ENCODE measurements around the gene ARHGEF2. TPM values are rescaled to one million over a fixed set of nuclear protein-coding genes. Genes with fewer than 3 reads are reported as not detected.

Gene ARHGEF2
- total RNA-seq, 1 experiment from 2014 or later, result 90.1 TPM

DNA sequence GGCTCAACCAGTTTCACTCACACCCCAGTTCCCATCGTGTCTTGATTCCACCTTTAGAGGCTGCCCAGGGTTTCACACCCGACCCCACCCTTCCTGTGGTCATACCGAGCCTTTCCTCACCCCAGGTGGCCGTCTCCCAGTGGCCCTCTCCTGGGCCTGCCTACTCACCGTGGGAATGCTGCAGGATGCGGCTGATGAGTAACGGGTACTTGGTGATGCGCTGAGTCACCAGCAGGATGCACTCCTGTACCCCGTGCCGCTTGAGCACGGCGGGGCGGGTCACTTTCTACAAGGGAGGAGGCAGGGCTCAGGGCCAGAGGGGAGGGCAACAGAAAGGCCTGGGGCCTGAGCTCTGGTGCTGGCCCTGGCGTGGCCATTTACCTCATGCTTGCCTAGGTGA lies 16.4 kb downstream of the ARHGEF2 start (continued):
- TF ChIP-seq POLR2A (IDR thresholded peaks at IDR 0.05; ENCODE audit: borderline replicate concordance, extremely low read depth, insufficient read depth, insufficient read length) (no peak), RAD21 (IDR thresholded peaks at IDR 0.05; ENCODE audit: low read depth) (peak; percentile 65), SIN3A (IDR thresholded peaks at IDR 0.05; ENCODE audit: low read depth) (peak; percentile 97)

DNA sequence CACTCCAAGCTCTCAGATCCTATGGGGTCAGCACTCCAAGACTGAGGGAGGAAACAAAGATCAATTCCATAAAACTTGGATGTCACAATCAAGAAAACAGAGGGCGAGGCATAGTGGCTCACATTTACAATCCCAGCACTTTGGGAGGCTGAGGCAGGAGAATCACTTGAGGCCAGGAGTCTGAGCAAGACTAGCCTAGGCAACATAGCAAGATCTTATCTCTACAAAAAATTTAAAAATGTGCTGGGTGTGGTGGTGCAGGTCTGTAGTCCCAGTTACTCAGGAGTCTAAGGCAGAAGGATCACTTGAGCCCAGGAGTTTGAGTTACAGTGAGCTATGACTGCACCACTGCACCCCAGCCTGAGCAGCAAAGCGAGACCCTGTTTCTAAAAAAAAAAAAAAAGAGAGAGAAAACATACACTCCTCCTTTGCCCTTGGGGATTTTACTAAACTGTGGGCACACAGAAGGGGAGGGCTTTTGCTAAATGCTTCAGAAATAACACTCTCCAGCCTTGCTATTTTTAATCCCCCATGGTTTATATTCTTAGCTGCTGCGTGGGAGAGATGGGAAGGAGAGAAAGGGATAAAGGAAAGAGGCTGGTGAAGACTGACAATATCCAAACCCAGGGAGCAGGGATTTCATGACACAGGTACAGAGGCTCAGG lies 18.1 kb downstream of the ARHGEF2 start:
- H3K36me3 ChIP-seq (ENCODE audit: control insufficient read depth in 1 of 2, insufficient read depth in 2 of 2, low read length in 2 of 2), result peaks cover 21 to 32% of the 10 kb centered on the region in 2 experiments; a peak in 2 of 4 replicates

More for the DNA sequence above, 18.1 kb downstream of the ARHGEF2 start:
- Histone ChIP-seq H3K9ac (ENCODE audit: low read length) (peak overlapping the region; percentile 64), H2AFZ (ENCODE audit: low read depth, low read length, poor library complexity, severe bottlenecking) (no peak overlapping the region), H3K9me2 (ENCODE audit: insufficient read depth) (no peaks in the 10 kb centered on the region), H3K4me2 (ENCODE audit: low read length) (peak overlapping the region; percentile 3; the same call in 1 of the 2 replicates), H3K9me3 (ENCODE audit: control insufficient read depth in 1 of 2, insufficient read depth in 1 of 2, low read depth in 1 of 2, low read length in 2 of 2) (no peaks in the 10 kb centered on the region), H3K4me3 (replicated peaks in 1 of 2; ENCODE audit: low read depth in 1 of 2, low read length in 2 of 2) (no peak overlapping the region), H4K20me1 (ENCODE audit: insufficient read depth) (no peaks in the 10 kb centered on the region), H3K27ac (ENCODE audit: low read depth, low read length) (no peak overlapping the region), H3K27me3 (ENCODE audit: insufficient read depth, low read length) (no peaks in the 10 kb centered on the region), H3K4me1 (ENCODE audit: control insufficient read depth in 1 of 2, insufficient read depth in 2 of 2, low read length in 2 of 2) (peaks cover 24 to 40% of the 10 kb centered on the region in 2 experiments), H3K79me2 (ENCODE audit: insufficient read depth, low read length) (peaks cover 7% of the 10 kb centered on the region; the same call in 1 of the 2 replicates)
- intact Hi-C loops (cut with micrococcal nuclease), result no loop called here
- ChIA-PET CTCF (no interaction called here), POLR2A (interaction anchor here (3.0 kb wide), 1 partner anchor 17 kb away, joined by 28 read pairs; the partner anchor contains the start of gene ARHGEF2), RAD21 (ENCODE audit: low non-redundant PET in 1 of 2, low total read pairs in 2 of 2, uncharacterized antibody in 2 of 2, unreplicated experiment in 2 of 2) (no interaction called here)
- no TSS peak for BruUV-seq (replicated peaks)
- TF ChIP-seq, protein P1, sequence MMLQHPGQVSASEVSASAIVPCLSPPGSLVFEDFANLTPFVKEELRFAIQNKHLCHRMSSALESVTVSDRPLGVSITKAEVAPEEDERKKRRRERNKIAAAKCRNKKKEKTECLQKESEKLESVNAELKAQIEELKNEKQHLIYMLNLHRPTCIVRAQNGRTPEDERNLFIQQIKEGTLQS (IDR thresholded peaks at IDR 0.05), result no peak
- no peak for TF ChIP-seq CBX3 (IDR thresholded peaks at IDR 0.05; ENCODE audit: low read depth)
- TF ChIP-seq ZNF274 (IDR thresholded peaks at IDR 0.05; ENCODE audit: low read depth, low read length), result no peak
- TF ChIP-seq JUND (IDR thresholded peaks at IDR 0.05), result no peak
- TF ChIP-seq EGR1 (IDR thresholded peaks at IDR 0.05; ENCODE audit: low read depth), result no peak
- TF ChIP-seq ZFX (IDR thresholded peaks at IDR 0.05), result no peak
- TF ChIP-seq, protein P2, sequence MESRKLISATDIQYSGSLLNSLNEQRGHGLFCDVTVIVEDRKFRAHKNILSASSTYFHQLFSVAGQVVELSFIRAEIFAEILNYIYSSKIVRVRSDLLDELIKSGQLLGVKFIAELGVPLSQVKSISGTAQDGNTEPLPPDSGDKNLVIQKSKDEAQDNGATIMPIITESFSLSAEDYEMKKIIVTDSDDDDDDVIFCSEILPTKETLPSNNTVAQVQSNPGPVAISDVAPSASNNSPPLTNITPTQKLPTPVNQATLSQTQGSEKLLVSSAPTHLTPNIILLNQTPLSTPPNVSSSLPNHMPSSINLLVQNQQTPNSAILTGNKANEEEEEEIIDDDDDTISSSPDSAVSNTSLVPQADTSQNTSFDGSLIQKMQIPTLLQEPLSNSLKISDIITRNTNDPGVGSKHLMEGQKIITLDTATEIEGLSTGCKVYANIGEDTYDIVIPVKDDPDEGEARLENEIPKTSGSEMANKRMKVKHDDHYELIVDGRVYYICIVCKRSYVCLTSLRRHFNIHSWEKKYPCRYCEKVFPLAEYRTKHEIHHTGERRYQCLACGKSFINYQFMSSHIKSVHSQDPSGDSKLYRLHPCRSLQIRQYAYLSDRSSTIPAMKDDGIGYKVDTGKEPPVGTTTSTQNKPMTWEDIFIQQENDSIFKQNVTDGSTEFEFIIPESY (IDR thresholded peaks at IDR 0.05; ENCODE audit: extremely low read depth, insufficient replicate concordance, low read length), result no peak
- TF ChIP-seq POLR2A (IDR thresholded peaks at IDR 0.05; ENCODE audit: borderline replicate concordance, extremely low read depth, insufficient read depth, insufficient read length), result no peak
- TF ChIP-seq RAD21 (IDR thresholded peaks at IDR 0.05; ENCODE audit: low read depth), result no peak
- no peak for TF ChIP-seq ELF1 (IDR thresholded peaks at IDR 0.05; ENCODE audit: borderline replicate concordance, low read depth)
- TF ChIP-seq TCF7L2 (IDR thresholded peaks at IDR 0.05; ENCODE audit: borderline replicate concordance, extremely low read depth, insufficient read depth, insufficient read length), result no peak
- no peak for TF ChIP-seq EZH2phosphoT487 (IDR thresholded peaks at IDR 0.05; ENCODE audit: borderline replicate concordance)
- no peak for TF ChIP-seq YY1 (IDR thresholded peaks at IDR 0.05; ENCODE audit: extremely low read depth, insufficient replicate concordance, low read depth, low read length)
- no peak for TF ChIP-seq CEBPB (IDR thresholded peaks at IDR 0.05; ENCODE audit: low read depth)
- no peak for TF ChIP-seq SRF (IDR thresholded peaks at IDR 0.05; ENCODE audit: low read depth)
- DNase-seq (ENCODE audit: low read depth, low spot score), result no peak
- ATAC-seq, result no peak
